NCI-H1694 (cell line): ENCODE data around the gene ACLY.

ENCODE experiments used
- DNase-seq: peaks from one replicate; lab custom pipeline; 2025; lab: John Stamatoyannopoulos, UW

Gene ACLY

DNA sequence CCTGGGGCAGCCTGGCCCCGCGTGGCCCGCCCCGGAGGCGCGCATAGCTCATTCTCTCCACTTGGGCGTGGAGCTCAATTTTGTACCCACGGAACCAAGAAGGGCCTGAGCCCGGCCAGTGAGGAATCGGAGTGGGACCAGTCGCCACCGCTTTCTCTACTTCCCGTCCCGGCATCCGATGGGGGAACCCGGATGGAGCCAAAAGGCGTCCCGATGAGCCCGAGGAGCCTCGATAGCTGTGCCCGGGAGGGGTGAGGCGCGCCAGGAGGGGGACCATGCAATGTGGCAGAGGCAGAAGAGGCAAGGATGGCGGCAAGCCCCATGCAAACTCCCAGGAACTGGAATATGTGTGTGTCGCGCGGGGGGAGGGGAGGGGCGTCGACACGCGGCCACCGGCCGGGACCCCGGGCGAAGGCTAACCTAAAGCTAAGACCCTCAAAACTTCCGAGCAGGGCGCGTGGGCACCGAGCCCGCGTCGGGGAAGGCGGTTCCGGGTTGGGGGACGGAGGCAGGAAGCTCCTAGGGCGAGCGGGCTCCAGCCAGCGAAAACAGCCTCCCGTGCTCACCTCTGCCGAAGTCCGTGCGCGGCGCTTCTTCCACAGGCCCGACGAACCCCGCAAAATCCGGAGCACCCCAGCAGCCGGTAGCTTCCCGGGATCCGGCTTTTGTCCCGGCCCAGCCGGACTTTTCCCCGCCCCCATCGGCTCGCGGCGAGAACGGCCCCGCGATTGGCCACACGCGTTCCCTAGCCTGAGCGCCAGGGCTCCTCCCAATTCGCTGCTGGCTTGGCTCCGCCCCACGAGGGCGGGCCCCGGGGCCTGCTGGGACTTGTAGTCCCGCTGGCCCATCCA, at the start of gene ACLY:
Gene ACLY (minus strand): TSS at position 638 of the 851 bp plus-strand sequence. CDS start 5,078 bp downstream, outside the sequence.
- DNase-seq = peak; percentile 97

DNA sequence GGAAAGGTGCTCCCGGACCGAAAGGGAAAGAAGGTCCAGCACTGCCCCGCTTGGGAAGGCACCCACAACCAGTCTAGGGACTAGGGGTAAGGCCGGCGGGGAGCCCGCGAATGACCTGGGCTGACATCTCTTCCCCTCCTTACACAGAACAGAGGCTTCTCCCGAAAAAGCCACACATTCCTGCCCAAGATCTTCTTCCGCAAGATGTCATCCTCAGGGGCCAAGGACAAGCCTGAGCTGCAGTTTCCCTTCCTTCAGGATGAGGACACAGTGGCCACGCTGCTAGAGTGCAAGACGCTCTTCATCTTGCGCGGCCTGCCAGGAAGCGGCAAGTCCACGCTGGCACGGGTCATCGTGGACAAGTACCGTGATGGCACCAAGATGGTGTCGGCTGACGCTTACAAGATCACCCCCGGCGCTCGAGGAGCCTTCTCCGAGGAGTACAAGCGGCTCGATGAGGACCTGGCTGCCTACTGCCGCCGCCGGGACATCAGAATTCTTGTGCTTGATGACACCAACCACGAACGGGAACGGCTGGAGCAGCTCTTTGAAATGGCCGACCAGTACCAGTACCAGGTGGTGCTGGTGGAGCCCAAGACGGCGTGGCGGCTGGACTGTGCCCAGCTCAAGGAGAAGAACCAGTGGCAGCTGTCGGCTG, 49.3 kb upstream of the ACLY start:
- no peak for DNase-seq

DNA sequence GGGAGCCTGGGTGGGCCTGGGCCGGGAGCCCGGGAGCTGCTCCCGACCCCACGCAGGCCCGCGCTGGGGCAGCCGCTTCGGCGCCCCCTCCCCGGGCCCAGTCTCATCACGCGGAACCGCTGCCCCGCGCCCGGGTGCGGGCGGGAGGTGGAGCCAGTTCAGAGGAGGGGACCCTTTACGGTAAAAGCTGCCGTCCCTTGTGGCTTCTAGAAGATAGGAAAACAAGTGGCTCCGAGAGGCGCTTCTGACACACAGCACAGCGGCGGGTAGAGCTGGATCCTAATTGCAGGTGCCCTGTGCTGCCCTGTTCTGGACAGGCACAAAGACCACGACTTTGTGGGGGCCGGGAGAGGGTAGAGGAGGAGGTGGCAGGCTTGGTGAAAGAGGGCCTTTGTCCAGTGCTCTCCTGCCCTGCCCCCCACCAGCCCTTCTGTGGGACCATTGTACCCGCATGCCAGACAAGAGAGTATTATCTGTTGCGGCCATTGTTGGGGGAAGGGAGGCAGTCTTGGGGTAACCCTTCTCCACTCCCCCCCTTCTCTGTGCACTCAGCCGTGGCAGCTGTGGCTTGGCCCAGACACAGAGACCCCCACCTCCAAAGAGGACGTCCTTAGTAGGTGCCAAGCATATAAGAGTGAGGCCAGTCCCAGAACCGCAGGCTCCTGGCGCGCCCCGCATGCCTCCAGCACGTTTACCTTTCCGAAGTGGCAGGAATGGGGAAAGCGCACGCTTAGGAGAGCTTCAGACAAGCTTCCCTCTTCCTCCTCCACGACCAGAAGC, 48.6 kb upstream of the ACLY start:
- peak; percentile 5 for DNase-seq

DNA sequence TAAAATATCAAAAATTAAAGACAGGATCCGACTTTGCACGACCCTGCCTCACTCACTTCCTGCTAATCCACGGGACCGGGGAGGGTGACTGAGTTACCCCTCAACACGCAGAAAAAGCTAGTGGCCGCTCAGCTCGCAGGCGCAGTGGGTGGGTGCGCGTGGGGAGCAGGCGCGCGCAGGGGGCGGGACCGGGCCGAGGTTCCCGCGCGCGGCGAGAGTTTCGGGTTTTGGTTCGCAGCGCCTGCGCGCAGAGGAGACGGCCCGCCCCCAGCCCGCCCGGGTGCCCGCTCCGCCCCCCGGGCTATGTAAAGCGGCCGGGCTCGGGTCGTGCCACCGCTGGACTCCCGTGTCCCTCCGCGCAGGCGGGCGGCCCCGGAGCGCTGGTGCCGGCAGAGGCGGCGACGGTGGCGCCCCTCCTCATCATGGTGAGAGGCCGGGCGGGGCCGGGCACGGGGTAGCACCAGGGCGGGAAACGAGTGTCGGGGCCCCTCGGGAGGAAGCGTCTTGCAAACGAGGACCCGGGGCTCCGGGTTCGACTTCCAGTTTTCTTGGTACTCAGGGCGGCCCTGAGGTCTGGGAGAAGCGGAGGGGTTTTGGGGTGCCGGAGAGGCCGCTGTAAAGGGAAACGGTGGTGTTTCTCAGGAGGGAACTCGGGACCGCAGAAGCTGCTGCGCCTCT, 47.9 kb upstream of the ACLY start, which contains the start of gene CNP:
Gene CNP (plus strand): TSS at position 333 of the 678 bp plus-strand sequence. CDS start 90 bp downstream, at position 423.
- DNase-seq = peak; percentile 61

DNA sequence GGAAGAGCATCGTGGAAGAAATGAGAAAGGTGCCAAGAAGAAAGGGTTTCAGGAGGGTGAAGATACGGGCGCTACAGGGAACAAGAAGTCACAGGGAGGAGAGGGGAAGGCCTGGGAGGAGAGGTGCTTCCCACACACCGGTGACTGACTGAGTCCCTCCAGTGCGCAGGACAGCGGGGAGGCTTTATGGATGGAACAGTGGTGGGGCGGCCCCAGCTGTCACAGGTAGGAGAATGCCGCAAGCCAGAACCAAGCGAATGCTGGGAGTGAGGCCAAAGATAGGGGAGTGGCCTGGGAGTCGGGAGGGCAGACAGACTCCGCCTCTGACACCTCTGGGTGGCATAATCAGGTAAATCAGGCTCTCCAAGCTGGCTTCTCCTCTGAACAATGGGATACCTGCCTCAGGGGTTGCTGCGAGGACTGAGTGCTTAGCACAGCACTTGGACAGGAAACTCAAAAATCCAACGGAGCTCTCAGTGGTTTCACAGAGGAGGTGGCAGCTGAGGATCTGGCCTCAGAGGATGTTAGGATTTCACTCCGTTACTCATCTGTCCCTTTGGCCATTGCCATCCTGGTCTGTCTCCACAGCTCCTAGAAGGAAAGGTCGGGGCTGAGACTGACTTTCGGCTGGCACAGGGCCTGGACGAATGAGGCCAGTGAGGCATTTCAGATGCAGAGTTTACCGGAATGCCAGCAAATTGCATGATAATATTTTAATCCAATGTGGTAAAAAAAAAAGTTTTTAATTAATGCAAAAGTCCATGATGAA, 47.1 kb upstream of the ACLY start:
- DNase-seq = peak; percentile 62

DNA sequence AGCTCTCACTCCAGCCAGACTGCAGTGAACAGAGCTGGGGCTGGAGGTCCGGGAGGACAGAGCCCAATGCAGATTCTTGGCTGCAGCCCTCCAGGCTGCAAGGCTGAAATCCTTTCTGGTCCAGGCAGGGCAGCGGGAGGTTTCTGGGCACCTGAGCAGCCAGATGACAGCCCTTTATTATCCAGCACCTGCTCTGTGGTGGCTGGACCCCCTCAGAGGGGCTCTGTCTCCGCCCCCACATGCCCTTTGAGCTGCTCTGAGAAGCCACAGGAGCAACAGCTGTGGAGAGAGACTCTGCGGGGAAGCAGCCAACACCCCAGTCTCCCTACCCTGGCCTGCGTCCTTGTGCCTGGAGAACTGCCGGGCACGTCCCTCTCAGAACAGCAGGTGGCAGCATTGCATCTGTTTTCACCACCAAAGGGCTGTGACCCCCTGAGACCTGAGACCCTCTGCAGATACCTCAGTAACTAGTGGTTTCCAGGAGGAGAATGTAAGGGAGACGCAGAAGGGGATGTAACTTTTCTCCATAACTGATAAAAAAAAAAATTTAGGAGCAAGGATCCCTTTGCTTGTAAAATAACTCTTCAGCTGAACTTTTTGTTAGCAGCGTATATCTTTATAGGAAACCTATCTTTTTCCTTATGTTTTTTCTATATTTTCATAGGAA, 44.1 kb upstream of the ACLY start:
- DNase-seq = peak; percentile 77

DNA sequence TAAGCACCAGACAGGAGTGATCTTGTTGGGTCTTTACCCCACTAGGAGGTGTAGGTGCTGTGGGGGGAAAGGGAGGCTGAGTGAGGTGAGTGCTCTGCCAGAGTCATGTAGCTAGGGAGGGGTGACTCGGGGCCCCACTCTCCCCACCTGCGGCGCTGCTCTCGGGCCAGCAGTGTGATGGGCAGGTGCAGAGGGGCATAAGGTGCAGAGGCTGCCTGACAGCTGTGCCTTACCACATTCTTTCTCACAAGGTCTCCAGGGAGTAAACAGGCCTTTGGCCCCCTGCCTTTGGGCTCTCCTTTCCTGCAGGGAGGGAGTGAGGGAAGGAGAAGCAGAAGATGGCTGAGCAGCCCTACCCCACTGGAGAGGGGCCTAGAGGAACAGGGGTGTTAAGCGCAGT, 43.4 kb upstream of the ACLY start:
- no peak for DNase-seq

DNA sequence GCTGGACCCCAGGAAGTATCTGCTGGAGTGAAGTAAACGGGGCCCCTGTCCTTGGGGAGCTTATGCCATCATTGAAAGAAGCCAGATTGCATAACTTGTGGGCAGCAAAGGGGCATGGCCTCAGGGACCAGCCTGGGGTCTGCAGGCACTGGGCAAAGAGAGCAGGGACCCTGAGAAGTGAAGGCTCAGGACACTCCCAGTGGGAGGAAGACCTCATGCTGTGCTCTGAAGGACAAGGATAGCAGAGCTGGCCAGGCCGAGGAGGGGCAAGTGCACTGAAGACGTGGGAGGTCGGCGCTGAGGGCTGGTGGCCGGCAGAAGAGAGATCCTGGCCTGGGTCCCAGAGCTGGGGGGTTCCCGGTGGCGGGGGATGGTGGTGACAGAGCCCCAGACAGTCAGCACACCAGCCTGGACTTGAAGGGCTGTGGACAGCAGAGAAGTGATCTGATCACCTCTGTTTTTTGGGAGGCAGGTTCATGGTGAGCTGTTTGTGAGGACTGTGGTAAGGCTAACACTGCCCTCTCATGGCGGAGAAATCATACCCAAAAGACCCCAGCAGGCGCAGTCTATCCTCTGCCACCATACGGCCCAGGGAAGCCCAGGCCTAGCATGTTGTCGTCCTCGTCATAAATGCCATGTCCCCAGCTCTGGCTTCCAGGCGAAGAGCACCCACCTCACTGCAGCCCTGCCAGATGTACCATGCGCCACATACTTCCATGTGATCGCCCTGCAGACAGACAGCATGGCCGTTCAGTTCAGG, 40.8 kb upstream of the ACLY start:
- DNase-seq = peak; percentile 77

DNA sequence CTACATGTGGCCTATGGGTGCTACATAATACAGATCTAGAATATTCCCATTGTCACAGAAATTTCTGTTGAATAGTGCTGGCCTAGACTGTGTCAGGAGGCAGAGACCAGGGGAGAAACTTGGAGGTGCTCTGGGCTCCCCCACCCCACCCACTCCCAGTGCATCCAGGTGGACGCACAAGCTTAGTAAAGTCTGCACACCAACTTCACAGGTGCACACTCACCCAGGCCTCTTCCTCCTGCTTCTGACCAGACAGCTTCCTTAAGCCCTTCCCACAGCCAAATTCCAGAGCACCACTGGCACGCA, 40.2 kb upstream of the ACLY start:
- no peak for DNase-seq

DNA sequence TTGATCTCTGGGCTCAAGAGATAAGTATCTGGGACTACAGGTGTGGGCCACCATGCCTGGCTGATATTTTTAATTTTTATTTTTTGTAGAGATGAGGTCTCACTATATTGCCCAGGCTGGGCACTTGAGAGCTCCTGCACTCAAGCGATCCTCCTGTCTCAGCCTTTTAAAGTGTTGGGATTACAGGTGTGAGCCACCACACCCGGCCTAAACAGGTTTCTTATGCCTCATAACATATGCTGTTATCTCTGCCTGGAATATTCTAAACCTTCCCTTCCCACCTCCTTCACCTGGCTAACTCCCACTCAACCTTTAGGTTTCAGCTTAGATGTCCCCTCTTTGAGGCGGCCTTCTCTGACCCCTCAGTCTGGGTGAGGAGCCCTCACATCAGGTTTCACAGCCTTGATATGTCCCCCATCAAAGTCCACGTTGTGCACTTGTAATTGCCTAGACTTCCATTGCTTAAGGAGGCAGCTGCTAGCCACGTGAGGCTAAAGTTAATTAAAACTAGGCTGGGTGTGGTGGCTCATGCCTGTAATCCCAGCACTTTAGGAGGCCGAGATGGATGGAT, 39.2 kb upstream of the ACLY start:
- DNase-seq = no peak

DNA sequence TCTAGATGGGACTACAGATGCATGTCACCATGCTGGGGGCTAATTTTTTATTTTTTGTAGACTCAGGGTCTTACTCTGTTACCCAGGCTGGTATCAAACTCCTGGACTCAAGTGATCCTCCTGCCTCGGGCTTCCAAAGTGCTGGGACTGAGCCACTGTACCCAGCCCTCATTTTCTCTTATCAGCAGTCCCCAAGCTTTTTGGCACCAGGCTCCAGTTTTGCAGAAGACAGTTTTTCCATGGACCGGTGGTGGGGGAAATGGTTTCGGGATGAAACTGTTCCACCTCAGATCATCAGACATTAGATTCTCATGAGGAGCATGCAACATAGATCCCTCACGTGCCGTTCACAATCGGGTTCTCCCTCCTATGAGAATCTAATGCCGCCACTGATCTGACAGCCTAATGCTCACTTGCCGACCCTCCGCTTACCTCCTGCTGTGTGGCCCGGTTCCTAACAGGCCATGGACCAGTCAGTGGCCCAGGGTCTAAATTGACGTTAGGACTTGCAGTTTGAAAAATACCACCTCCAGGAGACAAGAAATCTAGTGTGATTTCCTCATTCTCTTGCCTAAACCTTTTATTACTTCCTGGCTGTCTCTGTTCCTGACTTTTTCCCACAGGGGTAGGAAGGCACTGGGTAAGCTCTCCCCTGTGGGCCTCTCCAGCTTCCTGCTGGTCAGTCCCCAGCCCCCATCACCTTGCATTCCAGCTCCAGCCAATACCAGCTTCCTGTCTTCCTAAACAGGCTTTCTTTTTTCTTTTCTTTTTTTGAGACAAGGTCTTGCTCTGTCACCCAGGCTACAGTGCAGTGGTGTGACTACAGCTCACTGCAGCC, 38.5 kb upstream of the ACLY start:
- no peak for DNase-seq

DNA sequence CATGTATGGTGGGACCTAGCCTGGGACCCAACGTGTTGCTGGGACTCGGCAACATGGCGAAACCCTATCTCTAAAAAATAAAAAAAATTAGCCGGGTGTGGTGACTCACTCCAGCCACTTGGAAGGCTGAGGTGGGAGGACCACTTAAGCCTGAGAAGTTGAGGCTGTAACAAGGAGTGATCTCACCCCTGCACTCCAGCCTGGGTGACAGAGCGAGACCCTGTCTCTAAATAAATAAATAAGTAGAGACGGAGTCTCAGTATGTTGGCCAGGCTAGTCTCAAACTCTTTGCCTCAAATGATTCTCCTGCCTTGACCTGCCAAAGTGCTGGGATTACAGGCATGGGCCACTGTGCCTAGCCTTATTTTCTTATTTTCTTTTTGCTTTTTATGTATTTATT, 37.8 kb upstream of the ACLY start:
- DNase-seq = no peak

DNA sequence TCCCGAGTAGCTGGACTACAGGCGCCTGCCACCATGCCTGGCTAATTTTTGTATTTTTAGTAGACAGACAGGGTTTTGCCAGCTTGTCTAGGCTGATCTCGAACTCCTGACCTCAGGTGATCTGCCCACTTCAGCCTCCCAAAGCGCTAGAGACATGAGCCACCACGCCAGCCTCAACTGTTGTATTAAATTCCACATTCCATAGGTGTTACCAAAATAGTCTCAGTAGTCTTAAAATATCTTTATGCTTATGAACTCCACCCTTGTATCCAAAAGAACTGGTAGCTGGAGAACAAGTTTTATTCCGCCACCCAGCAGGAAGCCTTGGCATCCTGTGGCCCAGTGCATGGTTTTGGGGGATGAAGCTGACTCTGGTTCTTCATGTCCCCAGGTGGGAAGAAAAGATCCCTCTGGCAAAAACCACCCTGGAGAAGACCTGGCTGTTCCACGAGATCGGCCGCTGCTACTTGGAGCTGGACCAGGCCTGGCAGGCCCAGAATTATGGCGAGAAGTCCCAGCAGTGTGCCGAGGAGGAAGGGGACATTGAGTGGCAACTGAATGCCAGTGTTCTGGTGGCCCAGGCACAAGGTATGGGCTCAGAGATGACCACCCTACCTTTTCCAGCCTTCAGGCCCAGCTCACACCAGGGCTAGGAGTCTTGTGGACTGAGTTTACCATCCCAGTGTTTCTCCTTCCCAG, 30.2 kb upstream of the ACLY start:
- DNase-seq = no peak

DNA sequence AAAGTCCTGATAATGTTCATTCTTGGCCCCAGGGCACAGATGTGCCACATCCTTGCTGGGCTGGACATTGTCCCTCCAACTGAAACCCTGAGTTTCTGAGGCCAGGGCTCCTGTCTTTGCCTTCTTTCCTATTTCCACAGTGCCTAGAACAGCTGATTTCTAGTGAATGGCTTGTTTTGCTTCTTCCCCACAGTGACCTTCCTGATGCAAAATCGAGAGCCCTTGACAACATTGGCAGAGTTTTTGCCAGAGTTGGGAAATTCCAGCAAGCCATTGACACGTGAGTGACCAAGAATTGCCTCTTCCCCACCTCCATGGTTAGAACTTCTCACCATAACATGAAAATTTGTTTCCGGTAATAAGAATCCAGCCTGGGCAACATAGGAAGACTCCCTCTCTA, 26.2 kb upstream of the ACLY start:
- no peak for DNase-seq

DNA sequence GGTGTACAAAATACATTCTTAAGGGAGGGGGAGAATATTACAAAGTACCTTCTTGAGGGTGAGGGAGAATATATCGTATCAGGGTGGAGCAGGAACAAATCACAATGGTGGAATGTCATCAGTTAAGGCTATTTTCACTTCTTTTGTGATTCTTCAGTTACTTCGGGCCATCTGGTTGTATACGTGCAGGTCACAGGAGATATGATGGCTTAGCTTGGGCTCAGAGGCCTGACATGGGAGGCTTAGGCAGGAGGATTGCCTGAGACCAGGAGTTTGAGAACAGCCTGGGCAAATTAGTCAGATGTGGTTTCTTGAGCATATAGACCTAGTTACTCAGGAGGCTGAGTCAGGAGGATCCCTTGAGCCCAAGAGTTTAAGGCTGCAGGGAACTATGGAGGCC, 24.7 kb upstream of the ACLY start:
- no peak for DNase-seq

DNA sequence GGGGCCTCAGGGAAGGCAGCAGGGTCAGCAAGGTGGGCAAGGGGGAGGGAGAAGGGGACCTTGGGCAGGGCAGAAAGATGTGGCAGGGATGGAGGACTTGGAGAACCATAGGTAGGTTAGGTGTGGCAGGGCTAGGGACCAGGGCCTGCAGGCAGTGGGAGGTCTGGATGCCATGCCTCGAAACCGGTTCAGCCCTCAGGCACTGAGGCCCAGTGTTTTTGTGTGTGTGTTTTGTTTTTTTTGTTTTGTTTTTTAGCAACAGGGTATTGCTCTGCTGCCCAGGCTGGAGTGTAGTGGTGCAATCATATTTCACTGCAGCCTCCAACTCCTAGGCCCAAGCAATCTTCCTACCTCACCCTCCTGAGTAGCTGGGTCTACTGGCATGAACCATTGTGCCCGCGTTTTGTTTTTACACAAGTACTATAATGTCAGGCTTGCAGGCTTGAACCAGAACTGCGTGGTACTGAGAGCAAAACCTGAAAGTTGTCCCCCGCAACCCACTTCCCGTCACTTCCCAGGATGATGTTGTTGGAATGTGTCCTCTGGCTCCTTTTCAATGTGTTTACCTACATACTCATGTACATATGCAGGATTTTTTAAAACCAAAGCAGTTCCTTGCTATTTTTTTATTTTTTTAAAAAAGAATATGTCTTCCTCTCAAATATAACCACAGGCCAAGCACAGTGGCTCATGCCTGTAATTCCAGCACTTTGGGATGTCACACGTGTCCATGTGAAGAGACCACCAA, 24.0 kb upstream of the ACLY start:
- DNase-seq = no peak

DNA sequence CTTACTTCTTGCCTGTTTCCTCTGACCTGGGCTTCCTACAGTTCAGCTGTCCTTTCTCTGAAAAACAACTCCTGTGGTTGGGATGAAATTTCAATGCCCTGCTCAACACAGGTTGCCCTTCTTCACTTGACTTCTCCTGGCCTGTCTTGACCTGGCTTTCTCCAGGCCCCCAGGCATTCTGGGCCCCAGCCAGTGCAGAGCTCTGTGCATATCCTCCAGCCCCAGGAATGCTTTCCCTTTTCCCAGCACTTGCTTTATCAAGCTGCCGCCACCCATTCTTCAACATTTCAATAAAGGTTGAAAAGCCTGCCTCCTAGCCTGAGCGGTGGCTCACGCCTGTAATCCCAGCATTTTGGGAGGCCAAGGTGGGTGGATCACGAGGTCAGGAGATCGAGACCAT, 22.4 kb upstream of the ACLY start:
- DNase-seq = no peak

DNA sequence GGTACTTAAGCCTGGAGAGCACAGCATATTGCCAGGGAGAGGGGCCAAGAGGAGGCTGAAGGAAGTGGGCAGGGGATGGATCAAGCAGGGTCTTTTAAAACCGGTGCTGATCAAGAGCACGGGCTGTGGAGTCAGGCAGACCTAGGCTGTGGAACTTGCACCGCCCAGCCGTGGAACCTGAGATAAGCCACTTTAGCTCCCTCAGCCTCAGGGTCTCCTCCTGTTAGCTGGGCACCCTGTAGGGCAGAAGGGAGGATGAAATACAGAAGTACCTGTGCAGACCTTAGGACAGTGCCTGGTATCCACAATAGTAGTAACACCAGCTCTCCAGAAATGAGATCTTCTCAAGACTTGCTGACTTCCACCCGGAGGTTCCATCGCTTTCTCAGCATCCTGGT, 20.9 kb upstream of the ACLY start:
- DNase-seq = no peak
